UCSD-AML1 (cell line): ENCODE data around the gene TANC1.
"Not testable (repeated sequence)": the region's sequence is repeated elsewhere in the genome, so short reads cannot be mapped to it uniquely, and the experiment has no call there.

Experiments used
- DNase-seq: peaks from one replicate; lab custom pipeline; 2025; ENCODE audit not compliant: unreplicated experiment; lab: John Stamatoyannopoulos, UW

Gene TANC1

DNA sequence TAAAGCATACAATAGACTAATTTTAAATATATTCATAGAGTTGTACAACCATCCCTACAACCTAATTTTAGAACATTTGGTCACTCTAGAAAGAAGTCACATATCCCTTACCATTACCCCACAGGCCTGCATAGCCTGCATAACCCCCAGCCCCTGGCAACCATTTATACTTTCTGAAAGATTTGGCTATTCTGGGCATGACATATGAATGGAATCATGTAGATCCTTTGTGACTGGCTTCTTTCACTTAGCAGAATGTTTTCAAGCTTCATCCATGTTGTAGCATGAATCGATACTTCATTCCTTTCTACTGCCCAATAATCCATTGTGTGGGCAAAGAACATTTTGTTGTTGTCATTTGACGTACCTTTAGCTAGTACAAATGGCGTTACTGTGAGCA is 166.5 kb downstream of the TANC1 start:
- no peak for DNase-seq

DNA sequence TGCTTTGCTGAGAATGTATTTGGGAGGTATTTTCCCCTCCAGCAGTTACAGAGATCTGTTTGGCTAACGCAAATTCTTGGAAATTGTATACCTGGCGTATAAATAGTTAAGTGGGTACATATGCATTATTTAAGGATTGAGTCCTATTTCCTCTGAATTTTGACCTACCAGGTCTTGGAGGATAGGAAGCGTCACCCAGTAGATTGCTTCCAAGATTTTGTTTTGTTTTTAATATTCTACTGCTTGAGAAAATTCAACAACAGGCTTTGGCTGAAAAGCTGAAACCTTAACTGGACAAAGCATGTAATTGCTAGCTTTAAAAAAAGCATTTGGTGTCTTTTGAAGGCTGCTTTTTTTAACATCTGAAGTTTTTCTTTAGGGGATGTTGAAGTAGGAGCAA is 168.0 kb downstream of the TANC1 start:
- no peak for DNase-seq

DNA sequence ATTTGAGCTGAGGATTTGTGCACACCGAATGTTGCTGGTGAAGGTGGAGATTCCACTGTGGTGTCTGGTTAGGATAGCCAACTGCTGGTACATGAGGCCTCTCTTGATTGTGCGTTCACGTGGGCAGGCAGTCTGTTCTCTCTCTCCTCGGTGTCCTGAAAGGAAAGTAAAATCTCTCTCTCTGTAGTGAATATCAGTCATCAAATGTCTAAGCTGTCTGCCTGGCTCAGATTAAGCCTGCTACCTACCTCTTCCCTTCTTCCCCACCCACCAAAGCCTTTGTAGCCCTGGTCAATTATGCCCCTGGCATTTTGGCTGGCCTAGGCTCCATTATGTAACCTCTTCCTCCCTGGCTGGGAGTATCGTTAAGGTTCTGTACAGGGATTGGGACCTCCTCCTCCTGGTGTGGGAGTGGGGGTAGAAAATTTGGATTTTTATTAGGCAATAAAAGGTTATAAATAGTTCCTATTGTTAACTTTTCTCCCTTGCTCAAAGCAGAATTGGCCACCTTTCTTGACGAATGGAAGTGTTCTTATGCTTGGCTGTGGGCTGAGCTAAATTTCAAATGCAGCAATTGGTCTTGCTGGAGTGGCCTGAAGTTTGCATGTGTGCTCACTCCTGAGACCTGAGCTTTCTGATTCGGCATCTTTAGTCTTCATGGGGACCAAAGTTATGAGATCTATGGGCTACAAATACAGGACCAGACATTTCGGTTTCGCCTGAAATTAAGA is 169.2 kb downstream of the TANC1 start:
- no peak for DNase-seq

- no peak for DNase-seq
These were observed 170.3 kb downstream of the TANC1 start for GRCh38 chr2:159138642-159139182.

DNA sequence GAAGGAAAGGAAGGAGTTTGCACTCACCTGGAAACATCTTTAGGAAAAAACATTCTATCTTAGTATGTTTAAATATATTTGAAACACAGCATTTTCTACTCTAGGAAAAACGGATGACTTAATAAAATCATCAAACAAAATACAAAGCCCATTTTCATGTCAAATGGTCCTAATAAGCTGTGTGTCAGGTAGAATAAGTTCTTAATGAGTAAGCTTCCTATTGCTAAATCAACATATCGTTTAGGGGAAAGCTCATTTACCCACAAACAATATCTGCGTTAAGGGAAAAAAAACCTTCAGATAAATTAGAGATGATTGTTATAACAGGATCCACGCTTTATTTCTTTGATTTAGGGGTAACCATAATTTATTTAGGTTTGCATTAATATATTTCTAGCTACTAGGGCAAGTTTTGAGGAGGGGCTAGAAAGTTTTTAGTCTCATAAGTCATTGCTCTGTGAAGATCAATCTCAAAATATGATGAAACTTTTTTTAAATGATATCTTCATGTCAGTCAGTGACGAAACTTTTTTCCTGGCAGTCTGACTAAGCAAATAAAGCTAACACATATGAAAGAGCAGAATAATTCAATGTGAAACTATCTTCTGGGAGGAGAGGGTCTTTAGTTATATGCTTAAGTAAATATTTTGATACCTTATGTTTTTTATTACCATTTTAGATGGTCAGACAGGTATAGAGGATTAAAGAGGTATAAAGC is 170.9 kb downstream of the TANC1 start:
- DNase-seq, result no peak

- no peak for DNase-seq
These were observed 171.8 kb downstream of the TANC1 start for GRCh38 chr2:159140070-159140769.

GRCh38 chr2:159140821-159141220 is 172.4 kb downstream of the TANC1 start:
- DNase-seq, result not testable (repeated sequence)

DNA sequence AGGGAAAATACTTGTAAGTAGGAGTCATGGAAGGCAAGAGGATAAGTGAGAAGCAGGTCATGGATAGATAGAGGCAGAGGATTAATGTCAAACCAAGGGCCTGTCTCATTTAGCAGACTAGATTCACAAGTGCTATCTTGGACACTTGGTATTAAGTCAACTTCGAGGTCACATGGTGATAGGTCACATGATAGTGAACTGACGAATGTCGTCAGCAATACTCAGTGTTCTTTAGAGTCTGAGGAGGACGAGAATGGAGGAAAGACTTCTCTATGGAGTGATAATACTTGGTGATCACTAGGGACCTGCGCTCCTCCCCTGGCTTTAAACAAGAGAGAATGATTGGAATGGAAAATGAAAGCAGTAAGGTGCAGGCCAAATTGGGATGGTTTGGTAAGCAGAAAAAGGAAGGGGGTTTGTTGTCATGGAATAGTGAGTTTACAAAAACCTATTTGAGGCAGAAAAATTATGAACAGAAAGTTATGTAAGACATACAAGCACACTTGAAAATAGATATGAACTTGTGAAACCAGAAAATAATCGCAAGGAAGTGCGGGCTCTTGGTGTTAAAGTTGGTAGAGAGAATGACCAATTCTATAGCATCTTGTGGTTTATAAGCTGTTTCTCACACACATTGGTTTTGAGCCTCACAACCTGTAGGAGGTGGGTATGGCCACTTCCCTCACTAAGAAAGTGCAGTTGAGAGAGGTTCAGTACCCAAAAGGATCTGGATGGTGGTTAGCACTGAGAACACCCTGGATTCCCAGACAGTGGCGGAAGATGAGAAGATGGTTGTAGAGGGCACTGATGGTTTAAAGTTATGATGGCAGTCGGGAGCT is 176.6 kb downstream of the TANC1 start:
- DNase-seq, result no peak

DNA sequence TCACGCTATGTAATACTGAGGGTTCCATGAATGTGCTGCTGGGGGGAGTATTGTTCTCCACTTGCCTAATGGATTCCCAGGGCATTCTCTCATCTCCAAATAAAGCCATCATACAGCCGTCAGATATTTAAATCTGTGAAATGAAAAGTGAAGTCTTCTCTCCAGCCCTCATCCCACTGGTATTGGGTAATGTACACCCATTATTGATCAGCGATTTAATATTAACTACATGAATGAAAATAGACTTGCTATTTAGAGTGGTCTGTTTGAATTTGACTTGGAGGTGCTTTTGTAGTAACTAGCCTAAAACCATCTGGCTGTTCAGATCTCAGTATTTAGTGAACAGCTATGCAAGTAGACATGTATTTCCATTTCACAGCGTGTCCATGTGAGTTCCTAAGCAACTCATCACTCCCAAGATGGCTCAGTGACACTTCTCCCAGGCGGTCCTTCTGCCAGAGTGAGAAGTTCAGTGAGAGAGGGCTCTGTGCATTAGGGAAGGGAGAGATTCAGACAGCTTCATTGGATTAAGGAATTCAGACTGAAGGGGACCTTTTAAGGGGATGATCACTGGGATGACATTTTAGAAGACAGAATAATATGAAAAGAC is 177.4 kb downstream of the TANC1 start:
- no peak for DNase-seq

- DNase-seq, result peak; percentile 61
These were observed 178.7 kb downstream of the TANC1 start for GRCh38 chr2:159146996-159147666.

DNA sequence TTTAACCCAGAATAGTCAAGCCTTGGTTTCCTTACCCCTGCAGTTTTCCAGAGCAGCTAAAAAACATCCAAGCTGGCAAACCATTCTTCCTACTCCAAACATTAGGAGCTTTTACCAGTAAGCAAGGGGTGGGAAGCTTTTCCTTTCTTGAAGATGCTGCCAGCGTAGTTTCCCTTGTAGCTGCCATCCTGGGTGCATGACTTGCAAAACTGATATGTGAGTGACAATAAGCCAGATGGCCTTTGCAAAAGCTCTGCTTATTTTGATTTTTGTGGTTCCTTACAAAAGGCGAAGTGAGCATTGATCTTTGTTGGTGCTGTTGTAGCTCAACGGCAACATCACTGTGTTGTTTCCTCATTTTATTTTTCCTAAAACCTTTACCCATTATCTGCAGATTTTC is 179.2 kb downstream of the TANC1 start:
- DNase-seq, result no peak

- no peak for DNase-seq
These were observed 180.5 kb downstream of the TANC1 start for GRCh38 chr2:159148901-159149300.

- DNase-seq, result no peak
These were observed 181.3 kb downstream of the TANC1 start for GRCh38 chr2:159149747-159150146.

- DNase-seq, result no peak
These were observed 181.9 kb downstream of the TANC1 start for GRCh38 chr2:159150280-159150746.

DNA sequence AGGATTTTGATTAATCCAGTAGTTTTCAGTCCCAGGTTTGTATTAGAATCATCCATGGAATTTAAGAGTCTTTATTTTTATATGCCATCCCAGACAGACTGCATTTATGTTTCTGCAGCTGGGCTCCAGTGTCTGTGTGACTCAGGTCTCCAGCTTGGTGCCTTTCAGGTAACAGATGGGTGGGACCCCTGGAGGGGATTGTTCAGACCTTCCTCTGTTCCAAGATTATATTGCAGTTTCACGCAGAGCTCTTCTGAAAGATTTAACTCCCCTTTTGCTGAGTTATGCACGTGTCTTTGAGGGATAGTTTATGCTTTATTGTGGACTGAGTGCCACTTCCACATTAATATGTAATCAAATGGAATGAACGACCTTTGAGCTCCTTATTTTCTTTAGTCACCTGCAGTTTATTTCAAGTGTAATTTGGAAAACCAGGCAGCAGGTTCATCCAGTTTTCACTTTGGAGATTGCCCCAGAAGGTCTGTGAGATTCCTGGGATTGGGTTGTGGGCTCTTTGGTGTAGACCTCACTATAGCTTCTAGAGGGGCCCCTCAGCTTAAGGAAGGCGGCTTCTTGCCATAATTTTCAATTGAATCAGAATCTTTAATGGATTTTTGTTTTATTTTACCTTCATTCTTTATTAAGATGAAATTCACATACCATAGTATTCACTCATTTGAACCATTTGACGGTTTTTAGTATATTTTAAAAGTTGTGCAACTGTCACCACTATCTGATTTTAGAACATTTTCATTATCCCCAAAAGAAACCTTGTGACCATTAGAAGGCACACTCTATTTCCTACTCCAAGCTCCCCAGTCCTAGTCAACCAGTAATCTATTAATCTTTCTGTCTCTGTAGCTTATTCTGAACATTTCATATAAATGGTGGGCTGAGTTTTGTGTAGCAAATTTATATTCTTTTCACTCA is 183.0 kb downstream of the TANC1 start:
- DNase-seq, result no peak

- no peak for DNase-seq
These were observed 183.8 kb downstream of the TANC1 start for GRCh38 chr2:159152128-159152778.

- DNase-seq, result no peak
These were observed 184.6 kb downstream of the TANC1 start for GRCh38 chr2:159153063-159153462.

- peak; percentile 28 for DNase-seq
These were observed 185.0 kb downstream of the TANC1 start for GRCh38 chr2:159153463-159153862.
